K562 (cell line): Measurements from ENCODE around the gene PIP4K2A. TPM values are rescaled to one million over a fixed set of nuclear protein-coding genes. Genes with fewer than 3 reads are reported as not detected.

Experiments
- BACH1 ChIP-seq: fragments of 200-800 bp; sonication (Bioruptor generic); IDR thresholded peaks from 2 replicates; pipeline ENCODE4 v1.6.1; 2016; ENCODE audit warnings: missing genetic modification characterization, missing compliant biosample characterization
- EP400 ChIP-seq: fragments of 450-650 bp; IDR thresholded peaks from 2 replicates; pipeline ENCODE4 v1.6.1; 2017; ENCODE audit warnings: antibody characterized with exemption, mild to moderate bottlenecking, moderate library complexity
- KDM5B ChIP-seq: fragments of 200-600 bp; sonication (generic); IDR thresholded peaks from 2 replicates; pipeline ENCODE4 v1.6.1; 2012; ENCODE audit warnings: low read depth, mild to moderate bottlenecking, moderate library complexity, low read length, control low read depth, inconsistent platforms; ENCODE audit not compliant: insufficient replicate concordance
- KLF1 ChIP-seq: fragments of 450-650 bp; IDR thresholded peaks from 2 replicates; pipeline ENCODE4 v1.6.1; 2016; ENCODE audit warnings: missing genetic modification characterization, missing compliant biosample characterization
- LEF1 ChIP-seq: fragments of 450-650 bp; IDR thresholded peaks from 2 replicates; pipeline ENCODE4 v1.6.1; 2016; ENCODE audit warnings: mild to moderate bottlenecking
- POLR2B ChIP-seq: fragments of 450-650 bp; IDR thresholded peaks from 2 replicates; pipeline ENCODE4 v1.6.1; 2018; ENCODE audit warnings: low read depth; ENCODE audit not compliant: partially characterized antibody
- POLR2G ChIP-seq: fragments of 200-400 bp; formaldehyde crosslinking; IDR thresholded peaks from 2 replicates; pipeline ENCODE4 v1.6.1; 2017; ENCODE audit warnings: low read depth, mild to moderate bottlenecking, antibody characterized with exemption, low read length, moderate library complexity
- RAD21 ChIP-seq, 2 experiments: fragments of 250-450 bp in 1 of 2; fragments of 450-650 bp in 1 of 2; sonication (Bioruptor Pico) in 1 of 2; formaldehyde crosslinking in 1 of 2; IDR thresholded peaks in 1 of 2; conservative IDR thresholded peaks in 1 of 2; 2 replicates each; pipeline versions ENCODE4 v1.4.0 to v1.8.0; 2020 to 2022; ENCODE audit warnings: mild to moderate bottlenecking in 2 of 2, moderate library complexity in 1 of 2
- RBFOX2 ChIP-seq: fragments of 200-400 bp; formaldehyde crosslinking; IDR thresholded peaks from 2 replicates; pipeline ENCODE4 v1.6.1; 2017; ENCODE audit warnings: low read depth, mild to moderate bottlenecking, low read length, moderate library complexity
- SMARCA4 ChIP-seq: fragments of 450-650 bp; IDR thresholded peaks from 2 replicates; pipeline ENCODE4 v1.6.1; 2016
- TAF1 ChIP-seq: IDR thresholded peaks from 2 replicates; pipeline ENCODE4 v1.6.1; 2011; ENCODE audit warnings: mild to moderate bottlenecking, low read length, moderate library complexity; ENCODE audit not compliant: insufficient read depth, control insufficient read depth, severe bottlenecking; ENCODE audit errors: extremely low read depth
- TRIM24 ChIP-seq, 2 experiments: fragments of 450-650 bp; IDR thresholded peaks; 2 replicates each; pipeline ENCODE4 v1.6.1; 2016
- YY1 ChIP-seq, 3 experiments: IDR thresholded peaks; 2 replicates each; pipeline ENCODE4 v1.6.1; 2011; ENCODE audit warnings: low read length in 2 of 3, mild to moderate bottlenecking in 2 of 3, moderate library complexity in 2 of 3, borderline replicate concordance in 1 of 3, control low read depth in 1 of 3, low read depth in 1 of 3; ENCODE audit not compliant: insufficient read depth in 3 of 3, insufficient replicate concordance in 2 of 3, control insufficient read depth in 1 of 3, insufficient read length in 1 of 3; ENCODE audit errors: extremely low read depth in 1 of 3
- ZBTB17 ChIP-seq: fragments of 450-650 bp; formaldehyde crosslinking; IDR thresholded peaks from 2 replicates; pipeline ENCODE4 v1.4.0; 2020; ENCODE audit warnings: mild to moderate bottlenecking
- ZBTB33 ChIP-seq: sonication (generic); formaldehyde crosslinking; IDR thresholded peaks from 2 replicates; pipeline ENCODE4 v1.8.1; 2023; ENCODE audit warnings: mild to moderate bottlenecking, missing genetic modification reagents
- polyA plus RNA-seq, 8 experiments: library from polyadenylated mRNA; depleted of rRNA in 4 of 8; stranded (reverse) in 5 of 8; unstranded in 3 of 8; fragments of >200 nt; fragmentation: Nextera tagmentation in 2 of 8; fragmentation: Illumina TruSeq in 1 of 8; extraction: Ambion mirVana in 2 of 8; extraction: Trizol in 1 of 8; gene quantifications; 2 replicates each; pipeline versions ENCODE4 v1.2.1 to v1.2.3, GENCODE V29; 2011 to 2014; ENCODE audit warnings: inconsistent platforms in 1 of 8, missing spikeins in 1 of 8
- total RNA-seq, 7 experiments: library from RNA; depleted of rRNA in 6 of 7; stranded (reverse); fragments of >200 nt in 6 of 7; fragmentation: Illumina TruSeq in 2 of 7; extraction: Trizol in 2 of 7; gene quantifications; 2 replicates each; pipeline versions ENCODE4 v1.2.1 to v1.2.3, GENCODE V29; 2011 to 2021; ENCODE audit warnings: low replicate concordance in 1 of 7
- TF ChIP-seq, protein P1 (sequence below), 2 experiments: fragments of 450-650 bp; conservative IDR thresholded peaks; 2 replicates each; pipeline ENCODE4 v1.6.1; 2017; ENCODE audit warnings: mild to moderate bottlenecking in 2 of 2, moderate library complexity in 2 of 2
- TF ChIP-seq, protein P2 (sequence below), 2 experiments: fragments of 450-650 bp; IDR thresholded peaks; 2 replicates each; pipeline ENCODE4 v1.6.1; 2016

Gene PIP4K2A
- total and polyA plus RNA-seq, 9 of the 15 experiments (the other 6 are each of a cell fraction or from before 2014, with no cell fraction given) = 35.6 to 117 (median 71.9) TPM

- TF ChIP-seq, protein P1, sequence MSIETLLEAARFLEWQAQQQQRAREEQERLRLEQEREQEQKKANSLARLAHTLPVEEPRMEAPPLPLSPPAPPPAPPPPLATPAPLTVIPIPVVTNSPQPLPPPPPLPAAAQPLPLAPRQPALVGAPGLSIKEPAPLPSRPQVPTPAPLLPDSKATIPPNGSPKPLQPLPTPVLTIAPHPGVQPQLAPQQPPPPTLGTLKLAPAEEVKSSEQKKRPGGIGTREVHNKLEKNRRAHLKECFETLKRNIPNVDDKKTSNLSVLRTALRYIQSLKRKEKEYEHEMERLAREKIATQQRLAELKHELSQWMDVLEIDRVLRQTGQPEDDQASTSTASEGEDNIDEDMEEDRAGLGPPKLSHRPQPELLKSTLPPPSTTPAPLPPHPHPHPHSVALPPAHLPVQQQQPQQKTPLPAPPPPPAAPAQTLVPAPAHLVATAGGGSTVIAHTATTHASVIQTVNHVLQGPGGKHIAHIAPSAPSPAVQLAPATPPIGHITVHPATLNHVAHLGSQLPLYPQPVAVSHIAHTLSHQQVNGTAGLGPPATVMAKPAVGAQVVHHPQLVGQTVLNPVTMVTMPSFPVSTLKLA (conservative IDR thresholded peaks at IDR 0.05) = peak in 1 of 2 experiments; percentile 46; a peak in 1 of 4 replicates
- TF ChIP-seq, protein P2, sequence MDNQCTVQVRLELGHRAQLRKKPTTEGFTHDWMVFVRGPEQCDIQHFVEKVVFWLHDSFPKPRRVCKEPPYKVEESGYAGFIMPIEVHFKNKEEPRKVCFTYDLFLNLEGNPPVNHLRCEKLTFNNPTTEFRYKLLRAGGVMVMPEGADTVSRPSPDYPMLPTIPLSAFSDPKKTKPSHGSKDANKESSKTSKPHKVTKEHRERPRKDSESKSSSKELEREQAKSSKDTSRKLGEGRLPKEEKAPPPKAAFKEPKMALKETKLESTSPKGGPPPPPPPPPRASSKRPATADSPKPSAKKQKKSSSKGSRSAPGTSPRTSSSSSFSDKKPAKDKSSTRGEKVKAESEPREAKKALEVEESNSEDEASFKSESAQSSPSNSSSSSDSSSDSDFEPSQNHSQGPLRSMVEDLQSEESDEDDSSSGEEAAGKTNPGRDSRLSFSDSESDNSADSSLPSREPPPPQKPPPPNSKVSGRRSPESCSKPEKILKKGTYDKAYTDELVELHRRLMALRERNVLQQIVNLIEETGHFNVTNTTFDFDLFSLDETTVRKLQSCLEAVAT (IDR thresholded peaks at IDR 0.05) = 0 out of 4 replicates have a peak, but pooled peaks of 1 of the 2 experiments have one; percentile 13
- TF ChIP-seq TAF1 (peak; percentile 21), RAD21 (CRISPR knock-in tag; conservative IDR thresholded peaks at IDR 0.05 in 1 of 2, IDR thresholded peaks at IDR 0.05 in 1 of 2) (peak in 1 of 2 experiments; percentile 60; a peak in 2 of 4 replicates), POLR2G (peak; percentile 56), YY1 (IDR thresholded peaks at IDR 0.05; ENCODE audit: borderline replicate concordance in 1 of 3, control insufficient read depth in 1 of 3, extremely low read depth in 1 of 3, insufficient read depth in 3 of 3, insufficient read length in 1 of 3, insufficient replicate concordance in 2 of 3, low read depth in 1 of 3, low read length in 2 of 3) (peak in 2 of 3 experiments; percentile 73 to 89), ZBTB33 (0 out of 2 replicates have a peak, but pooled peaks have one; percentile 16), BACH1 (tag) (0 out of 2 replicates have a peak, but pooled peaks have one; percentile 53), POLR2B (peak; percentile 30), LEF1 (peak; percentile 80), KLF1 (peak; percentile 58; the same call in 1 of the 2 replicates), SMARCA4 (peak; percentile 37; the same call in 1 of the 2 replicates), TRIM24 (IDR thresholded peaks at IDR 0.05) (0 out of 4 replicates have a peak, but pooled peaks of 1 of the 2 experiments have one; percentile 7), ZBTB17 (CRISPR knock-in tag) (0 out of 2 replicates have a peak, but pooled peaks have one; percentile 33), KDM5B (peak; percentile 63), RBFOX2 (peak; percentile 60), EP400 (0 out of 2 replicates have a peak, but pooled peaks have one; percentile 17)
These were observed 200.6 kb downstream of the PIP4K2A start (continued) for GRCh38 chr10:22513483-22514413.
